Thymus (tissue), 14 donors: Measurements from ENCODE around the gene NHLH1. TPM values are rescaled to one million over a fixed set of nuclear protein-coding genes. Genes with fewer than 3 reads are reported as not detected.

Source experiments
- DNase-seq, 9 donors: peaks; one replicate each; pipeline ENCODE4 v3.0.0-alpha.2; 2013; ENCODE audit warnings: low spot score in 9 of 9, low read depth in 6 of 9, missing footprints in 1 of 9
- H3K27ac ChIP-seq, 2 donors: one replicate each; pipeline ENCODE4 v1.5.1; 2013; ENCODE audit warnings: control low read depth in 1 of 2, low read depth in 1 of 2, low read length in 1 of 2, mild to moderate bottlenecking in 1 of 2, moderate library complexity in 1 of 2
- H3K27me3 ChIP-seq, 2 donors: one replicate each; pipeline ENCODE4 v1.5.1; 2013; ENCODE audit warnings: low read length in 1 of 2; ENCODE audit not compliant: control insufficient read depth in 2 of 2, insufficient read depth in 1 of 2
- H3K36me3 ChIP-seq, 2 donors: one replicate each; pipeline ENCODE4 v1.5.1; 2013; ENCODE audit warnings: low read length in 1 of 2, mild to moderate bottlenecking in 1 of 2, moderate library complexity in 1 of 2; ENCODE audit not compliant: control insufficient read depth in 2 of 2, insufficient read depth in 2 of 2
- H3K4me1 ChIP-seq, 2 donors: one replicate each; pipeline ENCODE4 v1.5.1; 2013; ENCODE audit warnings: low read length in 2 of 2; ENCODE audit not compliant: control insufficient read depth in 2 of 2, insufficient read depth in 2 of 2
- H3K4me3 ChIP-seq, 2 donors: one replicate each; pipeline ENCODE4 v1.5.1; 2013; ENCODE audit warnings: low read length in 2 of 2, control low read depth in 1 of 2, mild to moderate bottlenecking in 1 of 2
- H3K9me3 ChIP-seq, 2 donors: one replicate each; pipeline ENCODE4 v1.5.1; 2013; ENCODE audit warnings: low read length in 1 of 2, mild to moderate bottlenecking in 1 of 2; ENCODE audit not compliant: control insufficient read depth in 2 of 2, insufficient read depth in 1 of 2
- WGBS: extraction: QIAGEN DNeasy Blood & Tissue Kit; methylation state at CpG from one replicate; pipeline ENCODE4 v1.1.7; 2013; 5-methylcytosine and 5-hydroxymethylcytosine counted together
- long read RNA-seq, 10 donors: transcript quantifications; one replicate each; lab custom pipeline, GENCODE V29; 2026
- polyA plus RNA-seq: library from polyadenylated mRNA; stranded (reverse); fragments of 200-250 nt; gene quantifications from one replicate; pipeline ENCODE4 v1.2.3, GENCODE V29; 2013
- total RNA-seq: library from RNA; stranded (reverse); fragments of 120-200 nt; gene quantifications from one replicate; pipeline ENCODE4 v1.2.4, GENCODE V29; 2013
- donor health status: healthy.

The NHLH1 gene
- 0.05 TPM for total RNA-seq
- polyA plus RNA-seq: 0.43 TPM
- long read RNA-seq, donor 1: 0 reads
- long read RNA-seq, donor 2: 0 reads
- long read RNA-seq, donor 3: 0 reads
- long read RNA-seq, donor 4: 0 reads
- long read RNA-seq, donor 5: 0 reads
- long read RNA-seq, donor 6: 0 reads
- long read RNA-seq, donor 7: 0 reads
- long read RNA-seq, donor 8: 0 reads
- long read RNA-seq, donor 9: 0 reads
- long read RNA-seq, donor 10: 0 reads

DNA sequence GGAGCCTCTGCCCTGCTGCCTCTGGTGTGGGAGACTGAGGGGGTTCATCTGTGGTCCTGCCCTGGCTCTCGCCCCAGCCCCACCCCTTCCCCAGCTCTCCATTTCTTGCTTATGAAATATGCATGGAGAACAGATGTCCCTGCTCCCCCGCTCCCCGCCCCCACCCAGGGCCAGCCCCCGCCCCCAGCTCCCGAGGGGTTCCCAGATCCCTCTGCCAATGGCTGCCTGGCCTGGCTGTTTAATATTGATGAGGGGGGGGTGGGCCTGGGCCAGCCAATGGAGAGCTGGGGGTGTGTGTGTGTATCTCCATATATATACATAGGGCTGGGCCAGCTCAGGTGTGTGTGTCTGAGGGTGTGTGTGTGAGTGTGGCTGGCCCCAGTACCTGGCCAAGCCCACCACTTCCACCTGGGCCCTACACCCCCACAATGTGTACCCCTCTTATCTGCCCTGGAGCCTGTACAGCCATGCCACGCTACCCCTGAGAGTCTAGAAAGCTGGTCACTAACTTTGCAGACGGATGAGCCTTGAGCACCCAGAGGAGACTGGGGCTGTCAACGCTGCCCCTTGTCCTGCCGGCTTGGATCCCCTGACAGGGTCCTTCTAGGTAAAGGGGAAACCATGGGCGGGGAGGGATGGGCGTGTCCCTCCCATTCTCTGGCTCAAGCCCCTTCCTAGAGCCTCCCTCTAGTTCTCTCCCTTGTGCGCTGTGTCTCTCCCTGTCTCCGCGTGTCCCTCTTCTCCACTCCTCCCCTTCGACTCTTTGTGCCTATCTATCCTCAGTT is at the start of gene NHLH1:
NHLH1 (plus strand) TSS at position 341 of the 785 bp plus-strand sequence. CDS start 3,661 bp downstream, outside the sequence.
- WGBS: 94% methylated on average over 15 of the region's 15 CpGs
- Histone ChIP-seq H3K27ac (peak within 1 kb of the TSS in 1 of 2 donors; percentile 13), H3K27me3 (peaks cover 0 to 3% of the 10 kb centered on the region in 2 donors), H3K36me3 (no peaks in the 10 kb centered on the region), H3K4me3 (no peak within 1 kb of the TSS), H3K9me3 (no peaks in the 10 kb centered on the region), H3K4me1 (no peaks in the 10 kb centered on the region)
- no peak for DNase-seq

- no peak for DNase-seq
- Histone ChIP-seq H3K9me3 (no peaks in the 10 kb centered on the region), H3K4me1 (no peaks in the 10 kb centered on the region), H3K36me3 (peaks cover 37 to 68% of the 10 kb centered on the region in 2 donors), H3K27ac (no peak overlapping the region), H3K27me3 (no peaks in the 10 kb centered on the region), H3K4me3 (no peak overlapping the region)
- WGBS: over 99% methylated on average over 6 of the region's 6 CpGs
Observed at GRCh38 chr1:160322831-160323230, 44.0 kb upstream of the NHLH1 start.

DNA sequence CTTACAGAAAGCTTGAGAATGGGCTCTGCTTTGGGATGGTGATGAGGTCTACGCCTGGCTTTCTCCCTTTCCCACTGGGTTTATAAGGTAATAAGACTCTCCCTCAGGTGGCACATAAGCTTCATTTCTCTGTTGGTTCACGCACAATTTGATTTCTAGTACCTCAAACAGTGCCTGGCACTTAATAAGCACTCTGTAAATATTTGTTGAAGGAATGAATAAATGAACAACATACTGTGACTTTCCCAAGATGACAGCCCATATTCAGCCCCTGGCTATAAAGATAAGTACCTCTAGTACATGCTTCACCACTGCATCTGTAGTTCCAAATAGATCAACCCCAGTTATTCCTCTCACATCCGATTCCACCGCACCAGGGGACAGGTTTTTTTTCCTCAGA is 41.6 kb upstream of the NHLH1 start:
- Histone ChIP-seq H3K4me3 (no peak overlapping the region), H3K27me3 (no peaks in the 10 kb centered on the region), H3K9me3 (no peaks in the 10 kb centered on the region), H3K27ac (no peak overlapping the region), H3K36me3 (peaks cover 47 to 84% of the 10 kb centered on the region in 2 donors), H3K4me1 (no peaks in the 10 kb centered on the region)
- WGBS: 98% methylated on average over 4 of the region's 4 CpGs
- no peak for DNase-seq

DNA sequence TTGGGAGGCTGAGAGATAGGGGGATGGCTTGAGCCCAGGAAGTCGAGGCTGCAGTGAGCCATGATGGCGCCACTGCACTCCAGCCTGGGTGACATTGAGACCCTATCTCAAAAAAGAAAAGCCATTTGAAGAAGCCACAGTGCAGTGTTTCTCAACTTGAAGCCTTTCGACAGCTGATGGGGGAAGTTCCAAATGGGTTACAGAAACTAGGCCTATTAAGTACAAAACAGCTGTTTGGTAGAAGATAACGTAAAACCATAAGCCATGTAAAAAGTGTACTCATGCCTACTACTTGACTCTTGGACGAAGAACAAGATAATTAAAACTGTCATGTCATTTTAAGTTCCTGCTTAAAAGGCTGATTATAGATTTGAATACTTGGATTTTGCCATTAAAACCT is 40.5 kb upstream of the NHLH1 start:
- Histone ChIP-seq H3K36me3 (peaks cover 55 to 92% of the 10 kb centered on the region in 2 donors), H3K27ac (no peak overlapping the region), H3K27me3 (no peaks in the 10 kb centered on the region), H3K9me3 (no peaks in the 10 kb centered on the region), H3K4me1 (no peaks in the 10 kb centered on the region), H3K4me3 (no peak overlapping the region)
- DNase-seq: no peak
- 99% methylated on average over 5 of the region's 5 CpGs for WGBS

DNA sequence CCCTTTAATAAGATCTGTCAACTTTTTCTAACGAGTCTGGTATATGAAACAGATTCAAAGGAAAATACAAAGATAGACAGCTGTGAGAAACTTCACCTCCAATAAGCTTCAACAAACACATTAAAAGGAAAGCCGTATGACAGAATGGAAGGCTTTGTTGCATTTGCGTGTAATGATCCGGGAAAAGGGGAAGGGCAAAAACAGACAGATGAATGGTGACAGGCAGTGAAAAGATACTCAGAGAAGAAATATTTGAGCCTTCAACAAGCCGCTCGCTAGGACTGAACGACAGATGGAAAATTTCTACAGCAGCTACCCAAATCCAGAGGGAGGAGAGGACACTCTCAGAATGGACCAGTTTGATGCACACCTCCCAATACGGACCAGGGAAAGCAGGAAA is 38.7 kb upstream of the NHLH1 start:
- 88% methylated on average over 8 of the region's 8 CpGs for WGBS
- H3K36me3 ChIP-seq: peaks cover 59 to 89% of the 10 kb centered on the region in 2 donors

DNA sequence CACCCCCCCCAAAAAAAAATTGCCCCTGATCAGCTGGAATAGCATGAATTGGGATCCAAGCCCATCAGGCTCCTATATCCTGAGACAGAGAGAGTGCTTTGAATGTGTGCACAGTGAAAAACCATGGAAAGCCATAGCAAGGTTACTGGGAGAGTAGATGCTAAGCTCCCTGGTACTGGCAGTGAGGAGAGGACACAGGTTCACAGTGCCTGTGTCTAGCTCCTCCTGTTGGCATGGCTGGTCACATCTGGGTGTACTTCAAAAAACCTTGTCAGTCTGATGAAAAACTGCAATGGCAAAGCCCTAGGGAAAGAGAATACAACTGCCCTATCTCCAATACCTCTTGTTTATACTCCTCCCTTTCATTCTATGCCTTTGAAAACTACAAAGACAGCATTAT is 36.8 kb upstream of the NHLH1 start:
- DNase-seq: no peak
- Histone ChIP-seq H3K4me3 (no peak overlapping the region), H3K36me3 (peaks cover 54 to 94% of the 10 kb centered on the region in 2 donors), H3K27ac (no peak overlapping the region), H3K9me3 (no peaks in the 10 kb centered on the region), H3K4me1 (no peaks in the 10 kb centered on the region), H3K27me3 (no peaks in the 10 kb centered on the region)

More for the DNA sequence above, 38.7 kb upstream of the NHLH1 start:
- H3K4me3 ChIP-seq: no peak overlapping the region
- no peaks in the 10 kb centered on the region for H3K27me3 ChIP-seq
- no peak overlapping the region for H3K27ac ChIP-seq
- no peaks in the 10 kb centered on the region for H3K4me1 ChIP-seq
- H3K9me3 ChIP-seq: no peaks in the 10 kb centered on the region
- no peak for DNase-seq

DNA sequence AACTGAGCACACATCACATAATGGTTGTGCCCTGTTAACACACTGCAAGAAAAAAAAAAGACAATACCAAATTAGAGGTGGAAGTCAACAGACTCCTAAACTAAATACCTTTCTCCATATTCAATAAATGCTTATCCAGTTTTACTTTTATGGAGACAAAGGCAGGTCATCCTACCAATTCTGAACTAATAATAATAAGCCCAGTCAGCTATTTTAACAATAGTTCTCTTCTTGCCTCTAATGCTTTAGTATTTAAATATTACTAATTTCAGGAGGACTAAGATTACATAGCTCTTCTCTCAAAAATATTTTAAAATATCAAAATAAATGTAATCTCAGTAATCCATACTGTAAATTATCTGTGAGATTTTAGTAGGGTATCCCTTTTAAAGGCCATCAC is 34.4 kb upstream of the NHLH1 start:
- no peak overlapping the region for H3K27ac ChIP-seq
- no peak for DNase-seq
- no peaks in the 10 kb centered on the region for H3K4me1 ChIP-seq
- H3K4me3 ChIP-seq: no peak overlapping the region
- H3K36me3 ChIP-seq: peaks cover 35 to 80% of the 10 kb centered on the region in 2 donors
- H3K27me3 ChIP-seq: no peaks in the 10 kb centered on the region
- H3K9me3 ChIP-seq: no peaks in the 10 kb centered on the region

DNA sequence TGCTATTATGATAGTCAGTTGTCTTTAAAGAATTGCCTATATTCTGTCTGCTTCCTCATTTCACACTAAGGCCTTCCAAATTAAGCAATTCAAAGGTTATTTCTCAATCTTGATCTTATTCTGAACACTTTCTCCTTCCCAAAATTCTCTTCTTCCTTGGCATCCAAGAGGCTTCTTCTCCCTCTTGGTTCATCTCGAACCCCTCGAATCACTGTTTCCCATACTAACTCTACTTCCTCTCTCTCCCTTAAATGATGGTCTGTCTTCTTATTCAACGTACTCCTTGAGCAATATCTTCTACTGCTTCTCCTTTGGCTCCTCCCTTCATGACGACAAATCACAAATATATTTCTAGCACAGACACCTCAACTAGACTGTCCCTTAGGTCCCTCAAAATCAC is 28.3 kb upstream of the NHLH1 start:
- Histone ChIP-seq H3K27me3 (no peaks in the 10 kb centered on the region), H3K9me3 (no peaks in the 10 kb centered on the region), H3K27ac (no peak overlapping the region), H3K4me3 (no peak overlapping the region), H3K36me3 (peaks cover 10 to 48% of the 10 kb centered on the region in 2 donors), H3K4me1 (peaks cover 5% of the 10 kb centered on the region in 2 donors)
- no peak for DNase-seq
- 95% methylated on average over 4 of the region's 4 CpGs for WGBS

DNA sequence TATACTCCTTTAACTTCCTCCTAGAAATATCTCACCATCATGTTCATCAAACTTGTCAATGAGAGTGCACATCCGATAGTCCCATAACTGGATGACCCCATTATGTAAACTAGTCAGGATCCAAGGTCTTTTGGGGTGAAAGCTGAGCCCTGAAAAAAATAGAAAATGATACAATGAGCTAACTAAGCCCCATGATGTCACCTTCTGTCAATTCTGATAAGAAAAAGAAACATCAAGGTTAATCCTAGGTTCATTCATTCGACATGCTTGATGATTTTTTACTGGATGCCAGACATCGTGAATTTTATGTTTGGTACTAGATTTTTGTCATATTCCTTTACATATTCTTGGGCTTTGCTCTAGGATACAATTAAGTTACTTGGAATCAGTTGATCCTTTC is 26.7 kb upstream of the NHLH1 start:
- no peak overlapping the region for H3K27ac ChIP-seq
- peaks cover 7 to 39% of the 10 kb centered on the region in 2 donors for H3K36me3 ChIP-seq
- H3K27me3 ChIP-seq: no peaks in the 10 kb centered on the region
- 98% methylated on average over 3 of the region's 3 CpGs for WGBS
- H3K9me3 ChIP-seq: no peaks in the 10 kb centered on the region
- no peak overlapping the region for H3K4me3 ChIP-seq
- no peak for DNase-seq
- H3K4me1 ChIP-seq: peaks cover 11% of the 10 kb centered on the region in 2 donors
